ENCODE results near the gene CAMTA1.

The CAMTA1 gene

DNA sequence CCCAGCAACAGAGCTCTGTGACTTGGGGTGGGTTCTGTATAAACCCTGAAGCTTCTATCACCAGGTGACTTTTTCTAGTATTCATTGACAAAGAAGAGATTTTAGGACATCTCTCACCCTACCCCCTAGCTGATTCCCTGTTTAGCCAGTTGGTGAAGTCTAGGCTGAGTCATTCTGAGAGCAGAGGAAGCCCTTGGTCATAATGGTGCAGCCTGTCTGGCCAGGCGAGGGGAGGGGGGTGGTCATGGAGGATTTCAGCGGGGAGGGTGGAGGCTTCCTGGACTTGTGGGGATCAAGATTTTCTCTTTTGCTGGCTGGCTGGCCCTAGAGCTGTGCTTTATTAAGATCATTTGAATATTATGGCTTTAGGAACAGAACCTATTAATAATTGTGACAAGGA lies 262.6 kb downstream of the CAMTA1 start:
- no peak for DNase-seq

DNA sequence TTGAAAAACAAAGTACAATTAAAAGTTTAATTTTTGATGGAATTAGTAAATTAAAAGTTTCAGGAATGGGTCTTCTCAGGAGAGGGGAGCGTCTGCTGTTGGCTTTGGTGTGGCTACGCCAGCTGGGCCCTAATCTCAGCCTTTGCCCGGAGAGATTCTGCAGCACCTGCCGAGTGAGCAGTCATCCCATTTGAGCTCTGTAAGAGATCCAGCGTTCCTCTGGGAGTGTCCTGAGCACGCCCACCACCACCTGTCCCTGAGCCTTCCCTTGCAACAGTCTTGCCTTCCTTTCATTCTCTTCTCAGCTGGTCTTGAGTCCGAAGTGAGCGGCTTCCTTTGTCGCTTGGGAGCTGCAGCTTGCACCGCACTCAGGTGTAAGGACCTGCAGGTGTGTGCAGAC lies 263.1 kb downstream of the CAMTA1 start:
- DNase-seq, result no peak

DNA sequence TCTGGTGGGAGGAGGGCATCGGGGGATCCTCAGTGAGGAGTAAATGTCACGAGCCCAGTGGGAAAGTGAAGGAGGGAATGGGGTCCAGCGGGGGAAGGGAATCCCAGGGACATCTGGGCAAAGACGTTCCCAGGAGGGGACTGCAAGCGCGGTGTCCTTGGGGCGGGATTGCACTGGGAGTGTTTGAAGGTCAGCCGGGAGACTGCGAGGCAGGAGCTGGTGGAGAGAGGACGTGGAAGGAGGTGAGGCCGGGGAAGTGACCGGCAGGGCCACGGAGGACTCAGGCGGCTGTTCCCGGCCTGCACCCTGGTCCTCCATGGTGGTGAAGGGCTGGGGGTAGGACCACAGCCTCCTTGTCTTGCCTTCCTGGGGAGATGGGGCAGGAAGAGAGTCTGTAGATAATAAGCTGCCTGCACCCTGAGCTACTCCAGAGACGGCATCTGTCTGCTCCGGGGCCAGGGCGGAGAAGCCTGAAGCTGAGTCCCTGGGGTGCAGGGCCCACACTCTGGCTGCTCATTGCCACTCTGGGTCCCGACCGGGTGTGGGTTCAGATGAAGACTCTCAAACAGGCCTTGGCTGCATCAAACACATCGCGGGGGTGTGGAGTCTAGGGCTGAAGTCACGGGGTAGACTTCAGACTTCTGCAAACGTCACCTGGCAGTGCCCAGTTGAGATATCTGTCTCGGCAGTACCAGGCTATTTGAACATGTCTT lies 264.8 kb downstream of the CAMTA1 start:
- no peak for DNase-seq

DNA sequence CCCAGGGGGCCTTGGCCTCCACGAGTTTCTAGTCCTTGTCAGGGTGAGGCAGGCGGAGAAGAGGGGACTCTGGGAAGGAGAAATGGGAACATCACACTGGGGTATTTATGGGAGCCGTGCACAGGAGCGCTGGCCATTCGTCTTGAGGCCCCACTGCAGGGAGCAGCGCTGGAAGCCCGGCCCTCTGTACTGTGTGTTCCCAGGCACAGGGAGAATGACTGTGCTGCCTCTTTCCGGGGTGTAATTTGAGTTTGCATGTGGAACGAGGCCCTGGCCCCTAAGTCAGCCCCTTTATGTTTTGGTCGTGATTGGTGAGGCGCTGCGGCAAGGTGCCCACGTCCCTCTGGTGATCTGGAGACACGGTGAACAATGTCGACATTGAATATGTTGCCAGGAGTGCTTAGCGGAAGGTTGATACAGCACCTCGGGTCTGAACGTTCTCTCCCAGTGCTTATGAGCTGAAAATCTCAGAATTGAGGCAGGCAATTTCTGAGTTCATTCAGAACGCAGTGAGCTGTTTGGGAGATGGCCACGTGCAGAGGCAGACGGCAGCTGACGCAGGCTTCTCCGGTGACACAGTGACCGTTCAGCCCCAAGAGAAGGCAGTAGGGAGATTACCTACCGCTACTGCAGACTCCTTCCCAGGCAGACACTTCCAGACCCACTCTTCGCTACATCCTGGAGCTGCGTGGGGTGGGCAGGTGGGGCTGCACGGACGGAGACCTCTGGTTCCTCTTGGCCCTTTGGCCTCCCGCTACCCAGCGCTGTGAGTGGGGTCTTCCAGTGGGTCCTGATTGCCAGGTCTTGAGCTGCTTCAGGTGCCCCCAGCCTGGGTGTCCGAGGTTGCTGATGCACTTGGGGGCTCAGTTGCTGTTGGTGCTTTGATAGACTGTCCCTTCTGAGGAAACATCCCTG lies 265.8 kb downstream of the CAMTA1 start:
- no peak for DNase-seq

DNA sequence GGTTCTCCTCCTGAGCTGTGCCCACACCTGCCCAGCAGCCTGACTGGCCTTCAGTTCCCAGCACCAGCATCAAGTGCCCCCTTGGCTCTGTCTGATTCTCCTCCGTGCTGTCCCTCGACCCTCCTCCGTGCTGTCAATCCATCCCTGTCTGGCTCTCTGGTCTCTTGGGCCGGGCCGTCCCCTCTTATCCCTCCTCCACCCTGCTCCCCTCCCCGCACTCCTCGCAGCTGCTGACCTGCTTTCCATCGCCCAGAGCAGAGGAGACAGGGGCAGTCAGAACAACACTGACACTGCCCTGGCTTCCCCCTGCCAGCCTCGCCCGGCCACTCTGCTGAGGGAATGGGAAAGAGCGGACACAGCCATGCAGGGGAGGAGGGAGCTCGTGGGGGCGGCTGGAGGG lies 267.4 kb downstream of the CAMTA1 start:
- no peak for DNase-seq

DNA sequence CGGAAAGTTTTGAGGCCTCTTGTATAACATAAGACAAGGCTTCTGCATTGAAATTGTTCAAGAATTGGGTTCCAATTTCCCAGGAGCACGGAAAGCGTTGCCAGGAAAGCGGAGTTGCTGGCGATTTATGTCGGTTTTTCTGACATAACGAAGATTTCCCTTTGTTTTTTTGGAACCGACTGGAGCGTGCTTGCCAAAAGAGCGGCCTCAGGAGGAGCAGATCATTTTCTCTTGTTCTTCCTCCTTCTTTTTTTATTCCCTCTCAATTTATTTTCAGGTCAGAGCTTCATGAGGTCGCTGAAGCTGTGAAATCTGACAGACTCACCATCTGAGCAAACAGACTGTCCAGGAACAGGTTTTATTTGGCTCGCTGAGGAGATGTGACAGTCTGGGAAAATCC lies 275.5 kb downstream of the CAMTA1 start:
- no peak for DNase-seq

DNA sequence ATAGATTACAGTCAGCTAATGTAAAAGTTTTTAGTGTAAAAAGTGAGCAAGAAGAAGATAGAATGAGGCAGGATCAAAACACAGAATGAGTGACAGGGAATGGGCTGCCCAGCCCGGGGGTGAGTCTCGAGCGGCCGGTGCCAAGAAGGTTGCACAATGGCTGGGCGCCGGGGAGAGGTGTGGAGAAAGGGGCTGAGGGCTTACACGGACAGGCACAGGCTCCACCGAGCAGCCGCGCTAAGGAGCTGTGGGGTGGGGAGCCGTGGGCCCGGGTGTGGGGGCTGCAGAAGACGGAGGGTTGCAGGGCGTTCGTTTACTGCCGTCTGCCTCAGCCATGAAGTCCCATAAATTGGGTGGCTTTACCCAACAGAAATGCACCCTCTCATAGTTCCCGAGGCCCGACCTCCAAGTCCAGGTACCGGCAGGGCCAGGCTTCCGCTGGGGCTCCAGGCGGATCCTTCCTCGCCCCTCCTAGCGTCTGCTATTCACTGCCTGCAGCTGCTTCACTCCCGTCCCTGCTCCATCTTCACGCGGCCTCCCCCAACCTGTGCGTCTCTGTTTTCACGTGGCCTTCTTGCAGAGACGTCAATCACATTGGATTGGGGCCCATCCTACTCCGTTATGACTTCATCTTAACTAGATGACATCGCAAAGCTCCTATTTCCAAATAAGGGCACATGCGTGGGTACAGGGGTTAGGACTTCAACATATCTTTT lies 277.2 kb downstream of the CAMTA1 start:
- DNase-seq, result no peak

DNA sequence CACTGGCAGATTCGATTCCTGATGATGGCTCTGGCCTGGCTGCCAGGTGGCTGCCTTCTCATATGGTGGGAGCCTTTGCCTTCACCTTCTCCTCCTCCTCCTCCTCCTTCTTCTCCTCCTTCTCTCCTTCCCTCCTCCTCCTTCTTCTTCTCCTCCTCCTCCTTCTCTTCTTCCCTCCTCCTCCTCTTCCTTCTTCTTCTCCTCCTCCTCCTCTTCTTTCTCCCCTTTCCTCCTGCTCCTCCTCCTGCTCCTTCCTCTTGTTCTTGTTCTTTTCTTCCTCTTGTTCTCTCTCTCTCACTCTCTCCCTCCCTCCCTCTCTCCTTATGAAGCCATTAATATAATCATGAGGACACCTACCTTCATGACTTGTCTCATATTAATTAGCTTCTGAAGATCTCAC lies 278.7 kb downstream of the CAMTA1 start:
- DNase-seq, result no peak

DNA sequence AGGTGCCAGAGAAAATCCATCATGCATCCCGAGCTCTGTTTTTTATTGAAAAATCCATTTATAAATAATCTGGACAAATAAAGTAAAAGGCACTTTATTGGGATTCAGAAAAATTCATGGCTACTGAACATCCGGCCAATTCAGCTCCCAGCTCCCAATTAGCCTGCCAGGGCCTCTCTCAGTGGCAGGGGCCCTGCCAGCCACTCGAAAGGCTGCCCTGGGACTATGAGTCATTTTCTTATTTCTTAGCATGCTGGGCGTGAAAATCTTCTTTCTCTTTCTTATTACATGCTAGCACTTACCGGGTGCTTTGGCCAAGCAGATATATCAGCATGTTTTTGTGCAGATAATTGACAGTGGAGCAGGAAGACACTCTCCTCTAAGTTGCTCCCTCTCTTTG lies 283.3 kb downstream of the CAMTA1 start:
- no peak for DNase-seq

DNA sequence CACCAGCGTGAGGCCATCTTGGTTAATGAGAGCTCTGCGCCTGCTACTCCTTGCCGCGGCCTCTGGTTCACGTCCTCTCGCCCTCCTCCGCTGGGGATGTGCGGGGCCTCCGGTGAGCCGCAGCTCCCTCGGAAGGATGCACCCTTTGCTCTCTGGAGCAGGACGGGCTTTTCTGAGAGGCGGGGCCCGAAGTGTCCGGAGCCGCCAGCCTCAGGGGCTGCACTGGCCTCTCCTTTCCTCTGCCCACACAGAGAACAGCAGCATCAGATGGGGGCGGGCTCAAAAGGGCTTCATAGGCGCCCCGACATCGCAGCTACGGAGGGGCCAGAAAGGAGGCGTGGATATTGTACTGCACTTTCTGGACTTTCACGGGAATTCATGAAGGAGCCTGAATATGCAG lies 284.7 kb downstream of the CAMTA1 start:
- no peak for DNase-seq

DNA sequence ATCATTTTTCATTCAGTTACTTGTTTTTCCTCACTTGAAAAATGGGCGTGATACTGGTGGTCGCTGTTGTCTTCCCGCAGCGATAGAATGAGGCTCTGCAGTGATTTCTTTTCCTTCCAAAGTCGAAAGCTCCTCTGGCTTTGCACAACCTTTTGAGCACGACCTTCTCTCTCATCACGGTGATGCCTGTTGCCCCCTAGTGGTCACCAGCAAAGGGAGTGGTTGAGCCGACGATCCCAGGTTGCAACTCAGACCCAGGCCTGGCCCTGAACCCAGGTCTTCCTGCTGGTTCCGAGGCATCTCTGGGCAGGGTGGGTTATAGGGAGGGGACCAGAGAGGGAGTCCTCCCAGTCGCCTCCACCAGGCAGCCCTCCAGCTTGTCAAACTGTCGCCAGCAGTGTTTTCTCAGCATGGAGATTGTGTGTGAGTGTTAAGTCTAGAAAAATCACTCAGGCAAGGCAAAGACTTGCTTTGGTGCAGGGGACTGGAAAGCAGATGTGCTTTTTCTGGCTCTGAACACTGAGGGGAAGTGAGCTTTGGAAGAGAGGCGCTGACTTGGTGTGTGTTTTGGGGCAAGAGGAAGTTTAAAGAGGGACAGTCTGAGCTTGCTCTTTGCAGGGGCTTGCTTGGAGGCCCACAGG lies 285.3 kb downstream of the CAMTA1 start:
- peak; percentile 75 for DNase-seq

DNA sequence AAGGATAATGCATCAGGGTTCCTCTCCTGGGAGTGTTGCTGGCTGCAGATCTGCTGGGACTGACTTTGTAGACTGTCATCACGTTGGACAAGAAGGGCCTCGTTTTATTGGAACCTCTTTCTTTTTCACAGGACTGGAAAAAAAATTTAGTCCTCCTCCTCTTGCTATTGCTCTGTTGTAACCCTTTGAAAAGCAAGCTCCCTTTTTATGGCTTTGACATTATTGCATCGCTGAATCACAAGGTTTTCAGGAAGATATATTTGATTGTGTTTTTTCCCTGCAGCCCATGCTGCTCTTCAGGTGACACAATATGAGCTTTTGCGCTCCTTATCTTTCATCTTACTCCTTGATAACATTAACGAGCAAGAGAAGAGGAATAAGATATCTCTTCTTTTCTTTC lies 290.9 kb downstream of the CAMTA1 start:
- DNase-seq, result no peak

DNA sequence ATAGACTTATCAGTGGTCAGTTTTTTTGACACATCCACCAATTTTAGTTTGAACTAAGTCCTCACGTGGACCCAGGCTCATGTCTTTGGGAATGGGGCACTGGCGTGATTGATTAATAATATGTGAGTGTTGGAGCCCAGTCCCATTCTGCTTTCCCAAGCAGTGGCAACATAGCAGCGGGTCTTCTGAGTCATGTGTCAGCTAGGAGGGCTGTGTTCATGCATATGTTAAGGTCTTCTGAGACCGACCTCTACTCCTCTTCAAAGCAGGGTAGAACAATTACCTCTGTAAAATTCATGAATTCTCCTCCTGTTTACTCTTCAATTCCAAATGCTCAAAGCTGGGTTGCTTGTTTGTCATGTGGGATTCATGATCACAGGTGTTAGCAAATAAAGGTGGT lies 291.3 kb downstream of the CAMTA1 start:
- DNase-seq, result no peak

DNA sequence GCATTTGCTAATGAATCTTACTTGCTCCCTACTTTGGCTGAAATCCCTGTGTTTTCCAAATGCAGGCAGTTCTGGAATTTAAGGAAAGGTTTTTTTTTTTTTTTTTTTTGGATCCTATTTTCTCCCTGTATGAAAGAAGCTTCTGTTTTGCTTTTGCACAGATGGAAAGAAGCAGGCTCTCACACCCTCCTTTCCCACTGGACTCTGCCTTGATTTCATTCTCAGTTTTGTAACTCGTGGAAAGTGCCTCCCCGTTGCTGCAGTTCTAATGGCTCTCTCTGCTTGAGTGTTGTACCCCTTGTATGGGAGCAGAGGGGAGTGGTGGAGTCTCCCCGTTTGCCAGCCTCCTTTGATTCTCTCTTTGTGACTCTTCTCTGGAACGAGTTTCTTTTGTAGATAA lies 291.9 kb downstream of the CAMTA1 start:
- no peak for DNase-seq

DNA sequence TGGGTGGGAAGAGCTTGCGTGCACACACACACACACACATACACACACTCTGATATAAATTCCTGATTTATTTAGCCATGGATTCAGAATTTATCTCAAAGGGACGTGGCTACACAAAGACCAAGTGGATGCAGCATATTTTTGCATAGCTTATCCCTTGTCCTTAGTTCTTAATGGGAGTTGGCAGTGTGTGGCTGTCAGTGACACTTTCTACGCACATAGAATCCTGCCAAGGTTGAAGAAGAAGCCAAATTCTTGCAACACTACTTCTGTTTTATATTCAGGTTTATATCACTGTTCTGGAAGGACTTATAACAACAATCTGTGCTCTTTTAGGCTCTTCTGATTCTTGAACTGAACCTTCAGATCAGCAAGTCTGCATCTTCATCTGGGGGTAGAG lies 292.7 kb downstream of the CAMTA1 start:
- no peak for DNase-seq

DNA sequence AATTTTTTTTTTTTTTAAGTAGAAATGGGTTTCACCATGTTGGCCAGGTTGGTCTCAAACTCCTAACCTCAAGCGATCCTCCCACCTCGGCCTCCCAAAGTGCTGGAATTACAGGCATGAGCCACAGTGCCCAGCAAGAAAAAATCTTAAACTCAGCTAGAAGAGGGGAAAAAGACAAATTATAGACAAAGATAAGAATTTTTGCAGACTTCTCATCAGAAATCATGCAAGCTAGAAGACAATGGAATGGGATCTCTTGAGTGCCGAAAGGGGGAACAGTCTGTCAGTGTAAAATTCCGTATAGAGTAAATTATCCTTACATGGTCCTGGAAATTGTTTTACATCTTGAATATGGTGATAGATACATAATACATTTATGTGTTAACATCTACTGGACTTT lies 294.4 kb downstream of the CAMTA1 start:
- no peak for DNase-seq

DNA sequence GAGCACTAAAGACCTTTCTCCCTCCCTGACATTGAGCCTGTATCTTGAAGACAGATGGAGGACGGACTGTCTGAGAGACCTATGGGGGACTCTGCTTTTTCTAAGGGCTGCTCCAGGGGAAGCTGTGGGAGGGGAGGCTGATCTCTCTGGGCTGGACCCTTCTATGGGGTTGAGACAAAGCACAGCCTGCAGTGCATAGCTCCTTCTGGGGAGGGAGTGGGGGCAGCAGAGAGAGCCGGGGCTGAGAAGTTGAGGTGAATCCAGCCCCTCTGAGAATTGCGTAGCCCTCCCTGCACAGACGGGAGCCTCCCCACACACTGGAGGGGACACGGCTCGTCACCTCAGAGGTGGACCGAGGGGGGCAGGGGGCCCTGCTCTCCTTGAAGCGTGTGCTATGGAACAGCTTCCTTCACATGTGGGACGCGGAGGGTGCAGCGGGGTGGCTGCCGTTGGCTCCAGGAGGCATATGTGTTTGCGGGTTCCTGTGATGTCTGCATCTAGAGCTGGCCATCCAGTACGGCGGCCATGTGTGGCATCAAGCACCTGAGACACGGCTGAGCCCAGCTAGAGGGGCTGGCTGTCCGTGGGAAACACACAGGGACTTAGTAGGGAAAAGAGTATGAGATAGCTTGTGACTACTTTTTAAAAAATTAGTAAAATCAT lies 299.1 kb downstream of the CAMTA1 start:
- no peak for DNase-seq

DNA sequence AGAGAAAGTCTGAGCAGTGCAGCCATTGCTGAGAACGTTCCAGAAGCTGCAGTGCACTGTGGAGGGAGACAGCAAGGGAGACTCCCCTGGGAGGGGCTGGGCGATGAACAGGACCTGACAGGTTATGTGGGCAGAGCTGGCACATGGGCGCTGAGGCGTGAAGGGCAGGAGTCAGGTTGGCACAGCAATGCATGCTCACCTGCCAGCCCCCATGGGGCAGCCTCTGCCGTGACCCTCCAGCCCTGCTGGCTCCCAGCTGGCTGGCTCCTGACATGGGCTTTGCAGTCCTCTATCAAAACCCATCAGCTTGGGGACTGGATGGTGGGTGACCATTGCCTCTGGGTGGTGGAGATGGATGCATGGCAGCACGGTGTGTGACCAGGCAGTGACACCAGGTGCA lies 300.3 kb downstream of the CAMTA1 start:
- DNase-seq, result no peak

DNA sequence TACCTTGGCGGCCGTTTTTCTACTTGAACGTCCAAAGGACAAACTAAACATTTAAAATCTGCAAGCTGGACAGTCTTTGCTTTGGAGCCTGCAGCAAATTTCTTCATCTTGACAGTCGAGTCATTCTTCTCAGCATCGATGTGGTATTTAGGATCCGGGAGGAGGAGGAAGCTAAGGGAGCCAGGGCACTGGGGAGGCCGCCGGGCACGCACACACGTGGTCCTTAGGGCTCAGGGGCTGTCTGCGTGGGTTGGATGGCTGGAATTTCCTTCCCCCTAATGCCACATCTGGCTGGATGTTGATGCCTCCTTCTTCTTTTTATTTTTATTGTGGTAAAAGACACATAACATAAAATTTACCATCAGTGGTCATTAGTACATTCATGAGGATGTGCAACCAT lies 300.9 kb downstream of the CAMTA1 start:
- DNase-seq, result no peak

DNA sequence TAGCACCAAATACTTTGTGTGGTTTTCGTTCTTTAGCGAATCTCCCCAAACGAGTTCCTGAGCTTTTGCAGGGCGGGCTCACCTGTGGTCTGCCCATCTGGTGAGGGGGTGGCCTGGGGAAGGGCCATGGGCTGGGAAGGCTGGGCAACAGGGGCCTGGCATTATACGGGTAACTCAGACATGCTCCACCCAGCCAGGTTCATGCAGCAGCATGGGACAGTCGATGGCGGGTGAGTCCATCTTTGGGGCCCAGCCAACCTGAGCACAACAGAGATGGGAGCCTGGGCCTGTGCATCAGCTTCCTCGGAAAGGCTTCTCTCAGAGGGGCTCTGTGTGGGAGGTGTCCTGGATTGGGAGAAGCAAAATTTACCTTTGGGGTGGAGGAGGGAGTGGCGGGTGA lies 302.6 kb downstream of the CAMTA1 start:
- no peak for DNase-seq

DNA sequence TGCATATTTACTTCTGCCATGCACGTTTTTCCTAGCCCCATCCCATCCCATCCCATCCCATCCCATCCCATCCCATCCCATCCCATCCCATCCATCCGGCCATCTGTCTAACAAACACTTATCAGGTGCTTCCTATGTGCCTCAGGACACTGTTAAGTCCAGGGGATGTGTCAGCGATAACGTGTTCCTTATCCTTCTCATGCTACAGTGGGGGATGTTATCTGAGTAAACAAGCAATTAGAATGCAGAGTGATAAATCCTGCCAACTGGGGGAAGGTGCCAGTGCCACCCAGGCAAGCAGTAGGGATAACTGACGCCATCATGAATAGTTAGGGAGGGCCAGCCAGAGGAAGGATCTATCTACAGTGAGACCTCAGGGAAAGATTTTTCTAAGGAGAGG lies 304.2 kb downstream of the CAMTA1 start:
- no peak for DNase-seq

DNA sequence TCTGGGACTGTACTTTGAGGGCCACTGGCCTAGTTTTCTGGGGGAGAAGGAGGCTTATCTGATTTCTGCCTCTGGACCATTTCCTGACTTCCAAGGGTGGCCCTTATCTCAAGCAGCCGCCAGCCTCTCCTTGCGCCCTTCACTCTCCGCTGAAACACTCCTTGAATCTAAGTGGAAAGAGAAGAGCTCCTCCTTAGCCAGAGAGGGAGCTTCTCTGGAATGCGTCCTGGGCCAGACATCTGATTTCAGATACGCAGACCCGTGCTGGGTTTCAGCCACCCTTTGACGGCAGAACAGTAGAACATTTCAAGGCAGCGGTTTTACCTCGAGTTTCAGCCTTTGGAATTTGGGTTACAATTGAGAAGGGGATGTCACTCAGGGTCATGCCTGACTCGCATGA lies 308.0 kb downstream of the CAMTA1 start:
- no peak for DNase-seq

DNA sequence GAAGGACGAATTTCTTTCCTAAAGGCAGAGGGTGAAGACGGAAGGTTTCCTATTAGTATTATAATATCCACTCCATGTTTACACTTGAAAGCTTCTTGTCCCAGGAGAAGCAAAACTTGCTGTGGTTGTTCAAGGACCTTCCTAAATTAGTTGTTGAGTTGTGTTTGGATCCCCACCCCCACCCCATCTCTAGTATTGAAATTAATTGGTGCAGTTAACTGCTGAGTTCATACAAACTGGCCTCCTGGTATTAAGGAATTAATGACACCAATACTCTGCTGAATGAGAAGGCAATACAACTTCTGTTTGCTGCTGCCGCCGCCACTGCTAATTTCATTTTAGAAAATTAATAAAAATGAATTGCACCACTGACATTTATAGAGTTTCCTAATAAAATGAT lies 308.8 kb downstream of the CAMTA1 start:
- DNase-seq, result no peak

Measured in activated CD8-positive, alpha-beta memory T cell treated with anti-CD3 and anti-CD28 coated beads for 24 hours (primary cell).